LNCaP clone FGC (cell line): ENCODE data around the gene ATE1.
"Not testable (repeated sequence)": the region's sequence is repeated elsewhere in the genome, so short reads cannot be mapped to it uniquely, and the experiment has no call there.

Experiments
- DNase-seq: peaks from one replicate; pipeline ENCODE4 v3.0.0-alpha.2; 2011; ENCODE audit warnings: low read depth
- H3K4me3 ChIP-seq: 2 replicates; pipeline ENCODE4 v1.5.1; 2011; ENCODE audit warnings: mild to moderate bottlenecking, low read depth, low read length, control low read depth
- CTCF ChIP-seq: IDR thresholded peaks from 2 replicates; pipeline ENCODE4 v1.5.1; 2012; ENCODE audit warnings: mild to moderate bottlenecking; ENCODE audit not compliant: control insufficient read depth, insufficient read depth; ENCODE audit errors: extremely low read depth

The ATE1 gene

GRCh38 chr10:121927841-121928527 is at the start of gene ATE1:
Gene ATE1, minus strand, starts transcription at chr10:121928031. Its CDS starts 82 bp downstream, at chr10:121927949.
- TF ChIP-seq CTCF: 0 out of 2 replicates have a peak, but pooled peaks have one; percentile 16
- DNase-seq: peak; percentile 67
- H3K4me3 ChIP-seq: peak within 1 kb of the TSS; percentile 95

DNA sequence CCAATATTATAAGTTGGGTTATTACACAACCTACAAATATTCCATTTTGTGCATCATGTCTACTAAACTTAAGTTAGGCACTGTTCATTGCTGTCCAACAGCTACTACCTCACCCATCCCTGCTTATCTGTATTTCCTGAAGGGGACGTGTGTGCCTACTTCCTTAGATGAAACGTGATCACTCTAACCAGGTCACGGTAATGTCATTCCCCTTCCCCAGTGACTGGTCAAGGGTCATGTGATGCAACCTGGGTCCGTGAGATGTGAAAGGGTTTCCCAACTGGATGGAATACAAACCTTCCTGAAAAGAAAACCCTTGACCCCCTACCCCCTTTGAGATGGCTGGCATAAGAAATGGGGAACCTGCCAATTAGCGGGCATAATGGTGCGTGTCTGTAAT is 48.8 kb upstream of the ATE1 start:
- DNase-seq: no peak
- no peak for TF ChIP-seq CTCF
- no peak overlapping the region for H3K4me3 ChIP-seq

GRCh38 chr10:121975295-121976086 is 47.7 kb upstream of the ATE1 start:
- TF ChIP-seq CTCF: no peak
- peak overlapping the region; percentile 62 for H3K4me3 ChIP-seq
- DNase-seq: no peak

DNA sequence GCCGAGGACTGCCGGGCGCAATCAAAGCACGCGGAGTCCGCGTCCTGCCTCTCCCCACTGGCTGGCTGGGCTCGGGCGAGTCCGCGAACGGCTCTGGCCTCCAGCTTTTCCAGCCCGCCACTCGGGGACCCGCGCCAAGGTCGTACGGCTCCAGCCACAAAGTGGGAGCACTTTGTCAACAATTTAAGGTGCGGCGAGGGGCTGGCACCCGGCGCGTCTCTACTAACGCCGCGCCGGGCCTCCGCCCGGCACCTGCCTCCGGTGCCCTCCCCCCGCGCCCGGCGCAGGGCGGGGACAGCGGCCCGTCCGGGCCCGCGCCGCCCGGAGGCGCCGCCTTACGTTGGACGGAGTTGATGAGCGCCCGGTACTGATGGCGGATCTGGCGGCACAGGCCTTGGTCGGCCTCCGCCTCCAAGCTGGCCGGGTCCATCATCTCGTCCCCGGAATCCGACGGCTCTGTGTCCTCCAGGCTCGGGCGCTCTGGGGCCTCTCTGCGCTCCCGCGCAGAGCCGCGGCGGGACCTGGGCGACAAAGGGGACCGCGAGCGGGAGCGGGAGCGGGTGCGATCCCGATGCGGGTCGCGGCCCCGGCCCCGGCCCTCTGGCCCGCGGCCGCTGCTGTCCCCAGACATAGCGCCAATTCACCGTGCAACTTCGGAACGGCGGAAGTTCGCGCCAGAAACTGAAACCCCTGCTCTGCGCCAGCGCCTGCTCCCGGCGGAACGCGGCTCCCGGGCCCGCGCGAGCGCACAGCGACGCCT is 46.9 kb upstream of the ATE1 start, which contains the start of gene NSMCE4A:
NSMCE4A (minus strand) TSS at position 683 of the 760 bp plus-strand sequence; CDS start at position 631, 52 bp downstream.
- peak; percentile 73 for TF ChIP-seq CTCF
- H3K4me3 ChIP-seq: peak within 1 kb of the TSS; percentile 62
- DNase-seq: peak; percentile 31

GRCh38 chr10:121974019-121974534 is 46.2 kb upstream of the ATE1 start:
- peak overlapping the region; percentile 62 for H3K4me3 ChIP-seq
- no peak for DNase-seq
- TF ChIP-seq CTCF: no peak

- DNase-seq, H3K4me3 ChIP-seq: not testable (repeated sequence)
Measured at GRCh38 chr10:121969086-121969485, 41.3 kb upstream of the ATE1 start.

- H3K4me3 ChIP-seq: no peak overlapping the region
- no peak for DNase-seq
- TF ChIP-seq CTCF: no peak
Measured at GRCh38 chr10:121965996-121966395, 38.2 kb upstream of the ATE1 start.
